K562 (cell line): ENCODE results near the gene NAA10. TPM values are rescaled to one million over a fixed set of nuclear protein-coding genes. Genes with fewer than 3 reads are reported as not detected.

Experiments
- ATAC-seq: fragments of 200-7000 bp; cut with Tn5 transposase; 3 replicates; pipeline ENCODE4 v1.9.1; 2020; ENCODE audit warnings: moderate library complexity
- BruUV-seq: library from RNA; stranded (reverse); fragments of 400-500 nt; replicated peaks from 2 replicates; lab custom pipeline; 2021; lab: Mats Ljungman, UMichigan
- CTCF ChIA-PET: fragments of 300-600 bp; formaldehyde crosslinking; extraction: SDS; loops from one replicate; lab custom pipeline; 2021; ENCODE audit warnings: low intra/inter-chr PET ratio; lab: Yijun Ruan, JAX
- POLR2A ChIA-PET: fragments of 300-600, 350-650 bp; sonication (Branson Sonifier 250); formaldehyde crosslinking; extraction: SDS; loops from one replicate; lab custom pipeline; 2021; ENCODE audit warnings: antibody characterized with exemption, inconsistent platforms; lab: Yijun Ruan, JAX
- DNase-seq, 4 experiments: peaks; one replicate each; pipeline versions ENCODE4 v3.0.0 to v3.0.0-alpha.2; 2011 to 2018; ENCODE audit warnings: low spot score in 3 of 4, mixed read lengths in 3 of 4; ENCODE audit errors: extremely low read depth in 1 of 4
- FAIRE-seq: peaks from 2 replicates; lab custom pipeline; 2011; peaks lifted over from hg19 to GRCh38; lab: Jason Lieb, UNC
- H2AFZ ChIP-seq: 2 replicates; pipeline ENCODE4 v1.6.0; 2011; ENCODE audit warnings: low read depth, low read length, control low read depth, inconsistent platforms
- H3K27ac ChIP-seq: fragments of 200-600 bp; 3 replicates; pipeline ENCODE4 v1.8.0; 2011; ENCODE audit warnings: low read depth, mild to moderate bottlenecking, control low read depth, inconsistent platforms, low read length, moderate library complexity, mixed read lengths; ENCODE audit errors: extremely low read depth
- H3K27me3 ChIP-seq, 2 experiments: fragments of 300-600 bp in 1 of 2; 2 replicates in 1 of 2; 3 replicates in 1 of 2; pipeline versions ENCODE4 v1.6.0 to v1.8.0; 2011; ENCODE audit warnings: inconsistent platforms in 2 of 2, low read length in 2 of 2, mild to moderate bottlenecking in 1 of 2, mixed read lengths in 1 of 2, moderate library complexity in 1 of 2; ENCODE audit not compliant: control insufficient read depth in 2 of 2, insufficient read depth in 2 of 2
- H3K36me3 ChIP-seq: fragments of 300-600 bp; 3 replicates; pipeline ENCODE4 v1.8.0; 2011; ENCODE audit warnings: mild to moderate bottlenecking, low read length, inconsistent platforms; ENCODE audit not compliant: control insufficient read depth, insufficient read depth
- H3K4me1 ChIP-seq, 2 experiments: fragments of 200-600 bp in 1 of 2; replicated peaks in 1 of 2; 2 replicates in 1 of 2; 3 replicates in 1 of 2; pipeline versions ENCODE4 v1.5.1 to v1.8.0; 2011; ENCODE audit warnings: inconsistent platforms in 2 of 2, low read length in 2 of 2, mild to moderate bottlenecking in 1 of 2, mixed read lengths in 1 of 2, moderate library complexity in 1 of 2; ENCODE audit not compliant: control insufficient read depth in 2 of 2, insufficient read depth in 2 of 2
- H3K4me2 ChIP-seq: 2 replicates; pipeline ENCODE4 v1.6.1; 2011; ENCODE audit warnings: low read length, control low read depth, inconsistent platforms, mixed read lengths; ENCODE audit not compliant: insufficient read depth
- H3K4me3 ChIP-seq: fragments of 200-600 bp; sonication (generic), shearing (Covaris generic); 2 replicates; pipeline ENCODE4 v1.5.1; 2016; ENCODE audit warnings: control low read depth, inconsistent platforms
- H3K79me2 ChIP-seq: fragments of 200-600 bp; 3 replicates; pipeline ENCODE4 v1.8.0; 2011; ENCODE audit warnings: low read length, inconsistent platforms; ENCODE audit not compliant: control insufficient read depth, insufficient read depth
- H3K9ac ChIP-seq, 2 experiments: 2 replicates each; pipeline versions ENCODE4 v1.6.0 to v1.6.1; 2011; ENCODE audit warnings: low read depth in 2 of 2, low read length in 2 of 2, control low read depth in 1 of 2, inconsistent platforms in 1 of 2, mild to moderate bottlenecking in 1 of 2, mixed read lengths in 1 of 2; ENCODE audit not compliant: insufficient read depth in 1 of 2
- H3K9me1 ChIP-seq: one replicate; pipeline ENCODE4 v1.6.0; 2011; ENCODE audit warnings: inconsistent platforms, mild to moderate bottlenecking, low read length, moderate library complexity; ENCODE audit not compliant: control insufficient read depth, insufficient read depth
- H3K9me3 ChIP-seq: replicated peaks from 2 replicates; pipeline ENCODE4 v1.5.1; 2011; ENCODE audit warnings: low read depth, low read length, inconsistent platforms; ENCODE audit not compliant: control insufficient read depth, insufficient read depth
- H4K20me1 ChIP-seq: replicated peaks from 2 replicates; pipeline ENCODE4 v1.6.1; 2011; ENCODE audit warnings: low read length, inconsistent platforms, mixed read lengths; ENCODE audit not compliant: control insufficient read depth, insufficient read depth
- ASH1L ChIP-seq: fragments of 450-650 bp; IDR thresholded peaks from 2 replicates; pipeline ENCODE4 v1.6.1; 2018; ENCODE audit warnings: borderline replicate concordance, mild to moderate bottlenecking, low read depth; ENCODE audit not compliant: partially characterized antibody
- COPS2 ChIP-seq: fragments of 450-650 bp; conservative IDR thresholded peaks from 2 replicates; pipeline ENCODE4 v1.6.1; 2016; ENCODE audit warnings: mild to moderate bottlenecking, moderate library complexity
- FOXJ2 ChIP-seq: fragments of 200-800 bp; sonication (Bioruptor generic); IDR thresholded peaks from 2 replicates; pipeline ENCODE4 v1.6.1; 2016; ENCODE audit warnings: missing genetic modification characterization, missing compliant biosample characterization
- FUS ChIP-seq: fragments of 200-400 bp; formaldehyde crosslinking; optimal IDR thresholded peaks from 2 replicates; pipeline ENCODE3; 2017; ENCODE audit warnings: low read depth, low read length
- HLTF ChIP-seq: fragments of 450-650 bp; IDR thresholded peaks from 2 replicates; pipeline ENCODE4 v1.6.1; 2016
- MBD1 ChIP-seq: fragments of 250-450 bp; sonication (Bioruptor Pico); IDR thresholded peaks from 2 replicates; pipeline ENCODE4 v1.8.0; 2022; ENCODE audit warnings: inconsistent platforms
- NKRF ChIP-seq: fragments of 450-650 bp; IDR thresholded peaks from 2 replicates; pipeline ENCODE4 v1.6.1; 2016; ENCODE audit warnings: borderline replicate concordance
- TCF15 ChIP-seq: fragments of 250-450 bp; sonication (Bioruptor Pico); IDR thresholded peaks from 2 replicates; pipeline ENCODE4 v1.8.0; 2022; ENCODE audit warnings: moderate library complexity, mild to moderate bottlenecking, inconsistent platforms
- ZNF318 ChIP-seq, 2 experiments: fragments of 450-650 bp; IDR thresholded peaks; 2 replicates each; pipeline ENCODE4 v1.6.1; 2016; ENCODE audit warnings: mild to moderate bottlenecking in 2 of 2, borderline replicate concordance in 1 of 2, low read depth in 1 of 2, moderate library complexity in 1 of 2
- WGBS: fragments of 100-300 bp; shearing (Covaris generic); methylation state at CpG from one replicate; pipeline ENCODE4 v1.1.6; 2016; ENCODE audit warnings: low coverage, mixed read lengths; ENCODE audit not compliant: insufficient coverage; ENCODE audit errors: missing lambda C conversion rate; 5-methylcytosine and 5-hydroxymethylcytosine counted together
- in situ Hi-C: fragments of 300-500 bp; cut with MboI; formaldehyde crosslinking; loops from 4 replicates; pipeline ENCODE4 v1.15.0; 2018; ENCODE audit warnings: inconsistent platforms, mixed read lengths
- intact Hi-C: fragments of 100-400 bp; cut with micrococcal nuclease; formaldehyde crosslinking; loops from 2 replicates; pipeline ENCODE4 v1.14.2; 2022
- polyA plus RNA-seq, 8 experiments: library from polyadenylated mRNA; depleted of rRNA in 4 of 8; stranded (reverse) in 5 of 8; unstranded in 3 of 8; fragments of >200 nt; fragmentation: Nextera tagmentation in 2 of 8; fragmentation: Illumina TruSeq in 1 of 8; extraction: Ambion mirVana in 2 of 8; extraction: Trizol in 1 of 8; gene quantifications; 2 replicates each; pipeline versions ENCODE4 v1.2.1 to v1.2.3, GENCODE V29; 2011 to 2014; ENCODE audit warnings: inconsistent platforms in 1 of 8, missing spikeins in 1 of 8
- total RNA-seq, 7 experiments: library from RNA; depleted of rRNA in 6 of 7; stranded (reverse); fragments of >200 nt in 6 of 7; fragmentation: Illumina TruSeq in 2 of 7; extraction: Trizol in 2 of 7; gene quantifications; 2 replicates each; pipeline versions ENCODE4 v1.2.1 to v1.2.3, GENCODE V29; 2011 to 2021; ENCODE audit warnings: low replicate concordance in 1 of 7

NAA10 gene
- total and polyA plus RNA-seq, 9 of the 15 experiments (the other 6 are each of a cell fraction or from before 2014, with no cell fraction given) = 11.1 to 250 (median 134) TPM

GRCh38 chrX:153981231-153981630 lies 46.4 kb upstream of the NAA10 start:
- Histone ChIP-seq H3K27ac (no peak overlapping the region), H3K9me3 (no peaks in the 10 kb centered on the region), H3K9me1 (no peaks in the 10 kb centered on the region), H3K9ac (peak overlapping the region in 1 of 2 experiments; percentile 83; a peak in 2 of 4 replicates), H2AFZ (no peak overlapping the region), H4K20me1 (no peaks in the 10 kb centered on the region), H3K4me2 (no peak overlapping the region), H3K36me3 (no peaks in the 10 kb centered on the region), H3K4me3 (no peak overlapping the region), H3K27me3 (no peaks in the 10 kb centered on the region), H3K4me1 (peaks cover 13 to 36% of the 10 kb centered on the region in 2 experiments), H3K79me2 (no peaks in the 10 kb centered on the region)
- TF ChIP-seq FUS (no peak), FOXJ2 (no peak), HLTF (no peak), ZNF318 (IDR thresholded peaks at IDR 0.05; ENCODE audit: borderline replicate concordance in 1 of 2, low read depth in 1 of 2) (no peak), COPS2 (no peak), MBD1 (CRISPR knock-in tag) (no peak), TCF15 (no peak), ASH1L (no peak), NKRF (no peak)
- ATAC-seq (no peak), DNase-seq (no peak), FAIRE-seq (no peak)
- intact Hi-C loops = no loop called here
- 87% methylated on average over 6 of the region's 7 CpGs for WGBS
- no TSS peak for BruUV-seq
- POLR2A ChIA-PET = interaction anchor here (2.5 kb wide), 1 partner anchor 10 kb away, joined by 16 read pairs; the partner anchor contains the start of genes HCFC1 and TMEM187
- CTCF ChIA-PET = no interaction called here
- in situ Hi-C loops = no loop called here
